OCI-LY7 (cell line): ENCODE results near the gene TMEM271. TPM values are rescaled to one million over a fixed set of nuclear protein-coding genes. Genes with fewer than 3 reads are reported as not detected.

Experiments
- BruUV-seq: library from RNA; stranded (reverse); fragments of 400-500 nt; replicated peaks from 2 replicates; lab custom pipeline; 2021; lab: Mats Ljungman, UMichigan
- CTCF ChIA-PET: fragments of 300-600 bp; sonication (Branson Sonifier 250); formaldehyde crosslinking; loops from one replicate; lab custom pipeline; 2022; ENCODE audit warnings: antibody characterized with exemption; ENCODE audit not compliant: unreplicated experiment; lab: Charles Lee
- POLR2A ChIA-PET: fragments of 300-600 bp; sonication (Branson Sonifier 250); formaldehyde crosslinking; loops from one replicate; lab custom pipeline; 2022; ENCODE audit warnings: antibody characterized with exemption; lab: Charles Lee
- DNase-seq: peaks from one replicate; pipeline ENCODE4 v3.0.0-alpha.2; 2015; ENCODE audit warnings: low spot score
- H2AFZ ChIP-seq: fragments of 200-600 bp; sonication (generic), shearing (Covaris generic); 2 replicates; pipeline ENCODE4 v1.6.1; 2014; ENCODE audit warnings: mild to moderate bottlenecking, antibody characterized with exemption, low read length, moderate library complexity
- H3K27ac ChIP-seq: fragments of 200-600 bp; sonication (generic); 2 replicates; pipeline ENCODE4 v1.5.1; 2014; ENCODE audit warnings: mixed run types, low read depth, mild to moderate bottlenecking, moderate library complexity, low read length, inconsistent platforms; ENCODE audit not compliant: poor library complexity, severe bottlenecking
- H3K36me3 ChIP-seq: fragments of 200-600 bp; sonication (generic); 2 replicates; pipeline ENCODE4 v1.6.1; 2014; ENCODE audit warnings: mild to moderate bottlenecking, antibody characterized with exemption, low read length, moderate library complexity, mixed read lengths; ENCODE audit not compliant: insufficient read depth
- H3K4me1 ChIP-seq: fragments of 200-600 bp; sonication (generic); 2 replicates; pipeline ENCODE4 v1.5.1; 2014; ENCODE audit warnings: mild to moderate bottlenecking, low read length; ENCODE audit not compliant: insufficient read depth, poor library complexity, severe bottlenecking
- H3K4me2 ChIP-seq: fragments of 200-600 bp; sonication (generic); 2 replicates; pipeline ENCODE4 v1.6.1; 2014; ENCODE audit warnings: mild to moderate bottlenecking, low read length
- H3K4me3 ChIP-seq: fragments of 200-600 bp; sonication (generic); 2 replicates; pipeline ENCODE4 v1.5.1; 2014; ENCODE audit warnings: mild to moderate bottlenecking, low read depth, low read length; ENCODE audit not compliant: poor library complexity, severe bottlenecking
- H3K79me2 ChIP-seq: fragments of 200-600 bp; sonication (generic); 2 replicates; pipeline ENCODE4 v1.6.1; 2016; ENCODE audit warnings: low read depth, mild to moderate bottlenecking, low read length, moderate library complexity, mixed read lengths; ENCODE audit not compliant: insufficient read depth
- H3K9me2 ChIP-seq: fragments of 200-600 bp; sonication (generic); 2 replicates; pipeline ENCODE4 v1.6.1; 2016; ENCODE audit warnings: mild to moderate bottlenecking, low read length, mixed read lengths; ENCODE audit not compliant: insufficient read depth
- H3K9me3 ChIP-seq: fragments of 200-600 bp; sonication (generic); 2 replicates; pipeline ENCODE4 v1.6.1; 2014; ENCODE audit warnings: mild to moderate bottlenecking, mixed run types, low read length, mixed read lengths
- H4K20me1 ChIP-seq: fragments of 200-600 bp; sonication (generic); 2 replicates; pipeline ENCODE4 v1.6.1; 2014; ENCODE audit warnings: mild to moderate bottlenecking, antibody characterized with exemption, low read length, moderate library complexity, mixed read lengths; ENCODE audit not compliant: insufficient read depth
- CTCF ChIP-seq: fragments of 200-600 bp; sonication (generic); conservative IDR thresholded peaks from 2 replicates; pipeline ENCODE4 v1.5.1; 2014; ENCODE audit warnings: mild to moderate bottlenecking, antibody characterized with exemption, low read length, moderate library complexity, mixed read lengths
- EZH2phosphoT487 ChIP-seq: fragments of 200-600 bp; sonication (generic); IDR thresholded peaks from 2 replicates; pipeline ENCODE4 v1.6.1; 2018; ENCODE audit warnings: low read depth, borderline replicate concordance, mild to moderate bottlenecking, mixed run types, antibody characterized with exemption, low read length, moderate library complexity, mixed read lengths
- intact Hi-C: fragments of 100-400 bp; cut with micrococcal nuclease; formaldehyde crosslinking; loops from one replicate; pipeline ENCODE4 v1.10.0; 2022; ENCODE audit not compliant: unreplicated experiment
- total RNA-seq, 2 experiments: library from RNA; depleted of rRNA in 1 of 2; stranded (reverse); fragments of >200 nt in 1 of 2; shearing (Covaris generic) in 1 of 2; gene quantifications; 2 replicates each; pipeline ENCODE4 v1.2.3, GENCODE V29; 2014 to 2022

TMEM271 gene
- total RNA-seq, 2 experiments from 2014 or later = not detected

- intact Hi-C loops = no loop called here
- Histone ChIP-seq H3K36me3 (no peaks in the 10 kb centered on the region), H3K27ac (no peak overlapping the region), H3K4me1 (no peaks in the 10 kb centered on the region), H4K20me1 (no peaks in the 10 kb centered on the region), H3K9me2 (no peaks in the 10 kb centered on the region), H3K4me3 (no peak overlapping the region), H3K79me2 (no peaks in the 10 kb centered on the region), H2AFZ (no peak overlapping the region), H3K4me2 (no peak overlapping the region), H3K9me3 (no peaks in the 10 kb centered on the region)
- ChIA-PET POLR2A (no interaction called here), CTCF (no interaction called here)
- DNase-seq = no peak
- no TSS peak for BruUV-seq
- TF ChIP-seq CTCF = no peak
These were observed 3.5 kb downstream of the TMEM271 start for GRCh38 chr4:572594-572993.

- no peak overlapping the region for H2AFZ ChIP-seq
- H3K79me2 ChIP-seq = no peaks in the 10 kb centered on the region
- H3K4me2 ChIP-seq = no peak overlapping the region
- no peaks in the 10 kb centered on the region for H3K36me3 ChIP-seq
- H4K20me1 ChIP-seq = no peaks in the 10 kb centered on the region
- ChIA-PET CTCF (no interaction called here), POLR2A (interaction anchor here (0.7 kb wide), 1 partner anchor 11 kb away, joined by 6 read pairs; no protein-coding TSS in a partner anchor)
- intact Hi-C loops = no loop called here
- TF ChIP-seq CTCF = no peak
- TF ChIP-seq EZH2phosphoT487 = no peak
- no peaks in the 10 kb centered on the region for H3K9me3 ChIP-seq
- no peak overlapping the region for H3K27ac ChIP-seq
- DNase-seq = no peak
- H3K4me1 ChIP-seq = no peaks in the 10 kb centered on the region
- H3K9me2 ChIP-seq = no peaks in the 10 kb centered on the region
- no peak overlapping the region for H3K4me3 ChIP-seq
- no TSS peak for BruUV-seq
These were observed 4.1 kb downstream of the TMEM271 start for GRCh38 chr4:571838-572572.

DNA sequence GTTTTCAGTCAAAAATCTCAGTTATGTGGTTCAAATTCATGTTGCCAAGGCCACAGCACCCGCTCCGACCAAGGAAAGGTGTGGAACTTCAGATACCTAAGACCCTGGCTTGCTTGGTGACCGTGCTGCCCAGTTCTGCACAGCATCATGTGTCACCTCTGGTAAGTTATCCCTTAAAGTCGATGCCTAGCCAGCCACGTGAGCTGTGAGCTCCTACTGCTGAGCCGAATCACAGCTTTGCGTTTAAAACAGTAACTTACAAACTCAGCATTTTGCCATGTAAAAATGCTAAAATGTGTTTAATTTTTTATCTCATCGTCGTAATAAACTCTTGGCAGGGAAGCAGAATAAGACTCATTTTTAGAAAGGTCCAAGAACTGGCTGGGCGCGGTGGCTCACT is 5.3 kb downstream of the TMEM271 start:
- Histone ChIP-seq H4K20me1 (no peaks in the 10 kb centered on the region), H3K27ac (no peak overlapping the region), H3K4me2 (no peak overlapping the region), H3K4me3 (no peak overlapping the region), H3K4me1 (no peaks in the 10 kb centered on the region), H3K9me2 (no peaks in the 10 kb centered on the region), H3K79me2 (no peaks in the 10 kb centered on the region), H3K9me3 (no peaks in the 10 kb centered on the region), H2AFZ (no peak overlapping the region), H3K36me3 (no peaks in the 10 kb centered on the region)
- no peak for TF ChIP-seq EZH2phosphoT487
- TF ChIP-seq CTCF = no peak
- no peak for DNase-seq
- ChIA-PET POLR2A (no interaction called here), CTCF (no interaction called here)
- intact Hi-C loops = no loop called here
- no TSS peak for BruUV-seq
